Panc1 (cell line): Measurements from ENCODE around the gene WNT11. TPM values are rescaled to one million over a fixed set of nuclear protein-coding genes. Genes with fewer than 3 reads are reported as not detected.

Experiments
- ATAC-seq: fragments of 200-7000 bp; cut with Tn5 transposase; 2 replicates; pipeline ENCODE4 v1.9.1; 2020; ENCODE audit warnings: mild to moderate bottlenecking, moderate library complexity
- BruUV-seq: library from RNA; stranded (reverse); fragments of 400-500 nt; replicated peaks from 2 replicates; lab custom pipeline; 2021; lab: Mats Ljungman, UMichigan
- CTCF ChIA-PET: fragments of 300-600 bp; sonication (Branson Sonifier 250); formaldehyde crosslinking; loops from one replicate; lab custom pipeline; 2022; ENCODE audit warnings: antibody characterized with exemption; lab: Charles Lee
- POLR2A ChIA-PET: fragments of 300-600 bp; sonication (Branson Sonifier 250); formaldehyde crosslinking; loops from one replicate; lab custom pipeline; 2022; ENCODE audit warnings: antibody characterized with exemption; lab: Charles Lee
- DNase-seq: peaks from one replicate; pipeline ENCODE4 v3.0.0-alpha.2; 2010; ENCODE audit warnings: low read depth, low spot score
- H3K27ac ChIP-seq: 2 replicates; pipeline ENCODE4 v1.5.1; 2011; ENCODE audit warnings: mild to moderate bottlenecking, low read length, inconsistent platforms
- H3K27me3 ChIP-seq: fragments of 200-500 bp; sonication (Bioruptor generic); 2 replicates; pipeline ENCODE4 v1.6.0; 2014; ENCODE audit warnings: low read length, inconsistent platforms; ENCODE audit not compliant: control insufficient read depth, insufficient read depth
- H3K36me3 ChIP-seq: fragments of 200-500 bp; sonication (Bioruptor generic); 2 replicates; pipeline ENCODE4 v1.5.1; 2014; ENCODE audit warnings: inconsistent platforms, mild to moderate bottlenecking, low read length, moderate library complexity; ENCODE audit not compliant: control insufficient read depth, insufficient read depth
- H3K4me1 ChIP-seq: 2 replicates; pipeline ENCODE4 v1.5.1; 2011; ENCODE audit warnings: inconsistent platforms, mild to moderate bottlenecking, low read length, moderate library complexity; ENCODE audit not compliant: control insufficient read depth, insufficient read depth
- H3K4me3 ChIP-seq, 2 experiments: 2 replicates each; pipeline ENCODE4 v1.5.1; 2011 to 2012; ENCODE audit warnings: low read depth in 2 of 2, low read length in 2 of 2, mild to moderate bottlenecking in 2 of 2, inconsistent platforms in 1 of 2, moderate library complexity in 1 of 2
- H3K9me3 ChIP-seq: fragments of 200-500 bp; sonication (Bioruptor generic); 2 replicates; pipeline ENCODE4 v1.5.1; 2014; ENCODE audit warnings: low read depth, mild to moderate bottlenecking, inconsistent platforms, low read length, moderate library complexity; ENCODE audit not compliant: control insufficient read depth, insufficient read depth
- CTCF ChIP-seq: fragments of 450-650 bp; IDR thresholded peaks from 2 replicates; pipeline ENCODE4 v1.5.1; 2017; ENCODE audit warnings: mild to moderate bottlenecking
- POLR2AphosphoS5 ChIP-seq: IDR thresholded peaks from 2 replicates; pipeline ENCODE4 v1.6.1; 2012; ENCODE audit warnings: mild to moderate bottlenecking, low read depth, low read length, moderate library complexity
- REST ChIP-seq, 2 experiments: IDR thresholded peaks; 2 replicates each; pipeline ENCODE4 v1.6.1; 2011 to 2012; ENCODE audit warnings: low read depth in 2 of 2, control low read depth in 1 of 2, low read length in 1 of 2, mild to moderate bottlenecking in 1 of 2, moderate library complexity in 1 of 2; ENCODE audit not compliant: insufficient read depth in 1 of 2
- SIN3A ChIP-seq: IDR thresholded peaks from 2 replicates; pipeline ENCODE4 v1.6.1; 2012; ENCODE audit warnings: low read depth, mild to moderate bottlenecking, low read length, moderate library complexity, borderline replicate concordance; ENCODE audit not compliant: insufficient read depth
- TCF7L2 ChIP-seq: IDR thresholded peaks from 2 replicates; pipeline ENCODE4 v1.6.1; 2011; ENCODE audit warnings: mild to moderate bottlenecking, low read depth, low read length, inconsistent platforms
- in situ Hi-C: cut with HindIII; loops from 2 replicates; pipeline ENCODE4 v1.10.0; 2016; ENCODE audit warnings: low sequenced_read_pairs, low pct_unique_long_range_greater_than_20kb
- intact Hi-C: fragments of 100-400 bp; cut with micrococcal nuclease; formaldehyde crosslinking; loops from one replicate; pipeline ENCODE4 v1.10.0; 2022; ENCODE audit not compliant: unreplicated experiment
- total RNA-seq: library from RNA; stranded (reverse); gene quantifications from one replicate; pipeline ENCODE4 v1.2.1, GENCODE V29; 2021; ENCODE audit not compliant: unreplicated experiment

WNT11 gene
- total RNA-seq, 1 experiment from 2014 or later = 1.1 TPM

- no peaks in the 10 kb centered on the region; the same call in 1 of the 2 replicates for H3K27me3 ChIP-seq
- no peak overlapping the region for H3K4me3 ChIP-seq
- no peak overlapping the region for H3K27ac ChIP-seq
- peaks cover 4% of the 10 kb centered on the region; the same call in 1 of the 2 replicates for H3K4me1 ChIP-seq
- no peak for TF ChIP-seq TCF7L2
- no peak for TF ChIP-seq REST (IDR thresholded peaks at IDR 0.05; ENCODE audit: insufficient read depth in 1 of 2, low read depth in 2 of 2, low read length in 1 of 2)
- no peak for TF ChIP-seq CTCF
- no peak for TF ChIP-seq POLR2AphosphoS5
- no peak for TF ChIP-seq SIN3A
- no TSS peak for BruUV-seq
- H3K9me3 ChIP-seq = no peaks in the 10 kb centered on the region
- ChIA-PET POLR2A (no interaction called here), CTCF (no interaction called here)
- DNase-seq (no peak), ATAC-seq (no peak)
- in situ Hi-C loops (no loop called here), intact Hi-C loops (no loop called here)
- no peaks in the 10 kb centered on the region for H3K36me3 ChIP-seq
Measured at GRCh38 chr11:76161261-76161961, 44.9 kb downstream of the WNT11 start.

- in situ Hi-C loops = no loop called here
- DNase-seq (no peak), ATAC-seq (no peak)
- POLR2A ChIA-PET = no interaction called here
- no peak overlapping the region for H3K4me3 ChIP-seq
- H3K9me3 ChIP-seq = no peaks in the 10 kb centered on the region
- TF ChIP-seq TCF7L2 (no peak), SIN3A (no peak), REST (IDR thresholded peaks at IDR 0.05; ENCODE audit: insufficient read depth in 1 of 2, low read depth in 2 of 2, low read length in 1 of 2) (no peak), POLR2AphosphoS5 (no peak), CTCF (no peak)
- CTCF ChIA-PET = interaction anchor here (0.6 kb wide), 1 partner anchor 420 kb away, joined by 7 read pairs; no protein-coding TSS in a partner anchor
- no TSS peak for BruUV-seq
- peaks cover 4% of the 10 kb centered on the region; the same call in 1 of the 2 replicates for H3K4me1 ChIP-seq
- H3K27ac ChIP-seq = no peak overlapping the region
- H3K27me3 ChIP-seq = no peaks in the 10 kb centered on the region; the same call in 1 of the 2 replicates
- H3K36me3 ChIP-seq = no peaks in the 10 kb centered on the region
- intact Hi-C loops = no loop called here
Measured at GRCh38 chr11:76160856-76161255, 45.4 kb downstream of the WNT11 start.
